Caco-2 (cell line): ENCODE data around the gene APOM. TPM values are rescaled to one million over a fixed set of nuclear protein-coding genes. Genes with fewer than 3 reads are reported as not detected.

Experiments
- BruUV-seq: library from RNA; stranded (reverse); fragments of 400-500 nt; replicated peaks from 2 replicates; lab custom pipeline; 2021; lab: Mats Ljungman, UMichigan
- CTCF ChIA-PET: fragments of 300-600 bp; sonication (Branson Sonifier 250); formaldehyde crosslinking; loops from one replicate; lab custom pipeline; 2022; ENCODE audit warnings: antibody characterized with exemption; lab: Charles Lee
- POLR2A ChIA-PET: fragments of 300-600 bp; sonication (Branson Sonifier 250); formaldehyde crosslinking; loops from one replicate; lab custom pipeline; 2022; ENCODE audit warnings: antibody characterized with exemption; lab: Charles Lee
- DNase-seq, 2 experiments: peaks; one replicate each; pipeline versions ENCODE4 v3.0.0 to v3.0.0-alpha.2; 2020 to 2022
- H3K27me3 ChIP-seq: replicated peaks from 2 replicates; pipeline ENCODE4 v1.6.0; 2011; ENCODE audit warnings: low read length; ENCODE audit not compliant: control insufficient read depth, insufficient read depth
- H3K36me3 ChIP-seq: 2 replicates; pipeline ENCODE4 v1.5.1; 2011; ENCODE audit warnings: low read length; ENCODE audit not compliant: control insufficient read depth, insufficient read depth
- H3K4me1 ChIP-seq: fragments of 250-450 bp; sonication (Bioruptor Pico); 2 replicates; pipeline ENCODE4 v1.5.1; 2020; ENCODE audit warnings: mild to moderate bottlenecking
- H3K4me3 ChIP-seq: 2 replicates; pipeline ENCODE4 v1.5.1; 2011; ENCODE audit warnings: low read depth, mild to moderate bottlenecking, control low read depth, low read length
- H3K9me3 ChIP-seq: fragments of 250-450 bp; sonication (Bioruptor Pico); 2 replicates; pipeline ENCODE4 v1.5.1; 2020; ENCODE audit warnings: mild to moderate bottlenecking, moderate library complexity
- H3K27ac Mint-ChIP-seq: one replicate; pipeline ENCODE4 v1.8.0; 2022; ENCODE audit warnings: mixed read lengths; ENCODE audit not compliant: unreplicated experiment
- H3K27me3 Mint-ChIP-seq: one replicate; pipeline ENCODE4 v1.8.0; 2022; ENCODE audit warnings: mixed read lengths; ENCODE audit not compliant: insufficient read depth, unreplicated experiment
- H3K36me3 Mint-ChIP-seq: one replicate; pipeline ENCODE4 v1.8.0; 2022; ENCODE audit warnings: mild to moderate bottlenecking, mixed read lengths; ENCODE audit not compliant: insufficient read depth, unreplicated experiment
- H3K4me1 Mint-ChIP-seq: one replicate; pipeline ENCODE4 v1.8.0; 2022; ENCODE audit warnings: low read depth, mixed read lengths; ENCODE audit not compliant: unreplicated experiment
- H3K4me3 Mint-ChIP-seq: one replicate; pipeline ENCODE4 v1.8.0; 2022; ENCODE audit warnings: mild to moderate bottlenecking, moderate library complexity, mixed read lengths; ENCODE audit not compliant: unreplicated experiment
- H3K9me3 Mint-ChIP-seq: one replicate; pipeline ENCODE4 v1.8.0; 2022; ENCODE audit warnings: mixed read lengths; ENCODE audit not compliant: unreplicated experiment
- CTCF ChIP-seq, 2 experiments: fragments of 200-600 bp in 1 of 2; IDR thresholded peaks; 1 replicate in 1 of 2; 2 replicates in 1 of 2; pipeline versions ENCODE4 v1.5.1 to v1.8.0; 2011 to 2022; ENCODE audit warnings: antibody characterized with exemption in 1 of 2, control low read depth in 1 of 2, inconsistent platforms in 1 of 2, low read depth in 1 of 2, low read length in 1 of 2, mild to moderate bottlenecking in 1 of 2, moderate library complexity in 1 of 2; ENCODE audit not compliant: insufficient read depth in 1 of 2, severe bottlenecking in 1 of 2, unreplicated experiment in 1 of 2
- intact Hi-C: fragments of 100-400 bp; cut with micrococcal nuclease; formaldehyde crosslinking; loops from one replicate; pipeline ENCODE4 v1.10.0; 2022; ENCODE audit not compliant: unreplicated experiment
- microRNA-seq: library from miRNA; unstranded; fragments of <30 nt; microRNA quantifications from one replicate; pipeline ENCODE4 v1.2.0, GENCODE V29; 2022
- total RNA-seq: library from RNA; stranded (reverse); gene quantifications from 2 replicates; pipeline ENCODE4 v1.2.3, GENCODE V29; 2022

The APOM gene
- total RNA-seq, 1 experiment from 2014 or later, result 15.8 TPM

GRCh38 chr6:31707701-31708100, 52.0 kb downstream of the APOM start:
- CTCF ChIA-PET, result no interaction called here
- intact Hi-C loops, result no loop called here
- H3K9me3 ChIP-seq, result no peaks in the 10 kb centered on the region
- H3K4me3 ChIP-seq, result no peak overlapping the region
- no peaks in the 10 kb centered on the region for H3K36me3 ChIP-seq
- Mint-ChIP-seq H3K36me3 (peaks cover 5% of the 10 kb centered on the region), H3K4me3 (no peak overlapping the region), H3K27ac (no peak overlapping the region), H3K9me3 (no peaks in the 10 kb centered on the region), H3K27me3 (no peaks in the 10 kb centered on the region), H3K4me1 (peaks cover 12% of the 10 kb centered on the region)
- POLR2A ChIA-PET, result no interaction called here
- no peak for DNase-seq
- BruUV-seq, result no TSS peak
- no peaks in the 10 kb centered on the region for H3K27me3 ChIP-seq
- peaks cover 3% of the 10 kb centered on the region for H3K4me1 ChIP-seq
- no peak for TF ChIP-seq CTCF (IDR thresholded peaks at IDR 0.05; ENCODE audit: insufficient read depth in 1 of 2, low read depth in 1 of 2, low read length in 1 of 2, severe bottlenecking in 1 of 2, unreplicated experiment in 1 of 2)

Small RNA genes within 50 kb of the gene (microRNA-seq; reads per million reads assigned to microRNA genes)
- gene MIR4646 (0.93 reads per million), gene MIR6832 (0.74 reads per million)

Other genes starting within 250 kb of the APOM start
- 6.4 and 7.5 TPM in 2 replicates for gene MICB, start 157.7 kb upstream of the APOM start, total RNA-seq
- gene MCCD1, start 126.9 kb upstream of the APOM start, total RNA-seq, result not detected in 2 replicates
- gene DDX39B, start 113.9 kb upstream of the APOM start, total RNA-seq, result 416 and 423 TPM in 2 replicates
- gene ATP6V1G2, start 109.3 kb upstream of the APOM start, total RNA-seq, result 0.26 and 0.43 TPM in 2 replicates
- 14.7 and 17.4 TPM in 2 replicates for gene NFKBIL1, start 108.3 kb upstream of the APOM start, total RNA-seq
- not detected in 2 replicates for gene LTA, start 83.6 kb upstream of the APOM start, total RNA-seq
- not detected in 2 replicates for gene TNF, start 80.3 kb upstream of the APOM start, total RNA-seq
- gene LTB, start 73.5 kb upstream of the APOM start, total RNA-seq, result not detected in 2 replicates
- not detected in 2 replicates for gene LST1, start 69.6 kb upstream of the APOM start, total RNA-seq
- not detected in 2 replicates for gene NCR3, start 62.9 kb upstream of the APOM start, total RNA-seq
- gene AIF1, start 40.7 kb upstream of the APOM start, total RNA-seq, result 2.2 and 2.7 TPM in 2 replicates
- gene PRRC2A, start 35.2 kb upstream of the APOM start, total RNA-seq, result 213 and 222 TPM in 2 replicates
- 354 and 376 TPM in 2 replicates for gene BAG6, start 3.2 kb upstream of the APOM start, total RNA-seq
- 19.4 and 19.7 TPM in 2 replicates for gene C6orf47, start 4.9 kb downstream of the APOM start, total RNA-seq
- gene GPANK1, start 9.1 kb downstream of the APOM start, total RNA-seq, result 20.3 TPM in 2 replicates
- gene CSNK2B, start 10.2 kb downstream of the APOM start, total RNA-seq, result 219 and 221 TPM in 2 replicates
- 13.9 and 17.5 TPM in 2 replicates for gene LY6G5B, start 14.1 kb downstream of the APOM start, total RNA-seq
- 2.0 and 2.9 TPM in 2 replicates for gene LY6G5C, start 25.2 kb downstream of the APOM start, total RNA-seq
- gene ABHD16A, start 47.4 kb downstream of the APOM start, total RNA-seq, result 62.7 and 63.2 TPM in 2 replicates
- gene LY6G6F, start 51.0 kb downstream of the APOM start, total RNA-seq, result not detected in 2 replicates
- not detected in 2 replicates for gene LY6G6D, start 59.5 kb downstream of the APOM start, total RNA-seq
- 0.88 and 1.3 TPM in 2 replicates for gene LY6G6C, start 65.9 kb downstream of the APOM start, total RNA-seq
- gene MPIG6B, start 67.5 kb downstream of the APOM start, total RNA-seq, result not detected in 2 replicates
- gene DDAH2, start 73.4 kb downstream of the APOM start, total RNA-seq, result 82.4 and 91.6 TPM in 2 replicates
- gene CLIC1, start 80.6 kb downstream of the APOM start, total RNA-seq, result 374 and 420 TPM in 2 replicates
- gene MSH5, start 84.1 kb downstream of the APOM start, total RNA-seq, result 49.6 and 51.0 TPM in 2 replicates
- gene SAPCD1, start 106.8 kb downstream of the APOM start, total RNA-seq, result 6.4 and 13.0 TPM in 2 replicates
- gene VWA7, start 121.4 kb downstream of the APOM start, total RNA-seq, result 0.61 and 1.5 TPM in 2 replicates
- gene VARS1, start 139.9 kb downstream of the APOM start, total RNA-seq, result 132 and 135 TPM in 2 replicates
- 56.3 and 61.2 TPM in 2 replicates for gene LSM2, start 151.1 kb downstream of the APOM start, total RNA-seq
- gene HSPA1L, start 159.4 kb downstream of the APOM start, total RNA-seq, result 0.86 and 1.6 TPM in 2 replicates
- 77.3 and 96.9 TPM in 2 replicates for gene HSPA1A, start 159.6 kb downstream of the APOM start, total RNA-seq
- gene HSPA1B, start 171.8 kb downstream of the APOM start, total RNA-seq, result 99.0 and 112 TPM in 2 replicates
- 173 and 176 TPM in 2 replicates for gene NEU1, start 206.9 kb downstream of the APOM start, total RNA-seq
- gene SLC44A4, start 223.1 kb downstream of the APOM start, total RNA-seq, result 0.57 TPM in 1 of 2 replicates, not detected in the other
- 64.3 and 65.7 TPM in 2 replicates for gene EHMT2, start 241.8 kb downstream of the APOM start, total RNA-seq
- gene ZBTB12, start 246.2 kb downstream of the APOM start, total RNA-seq, result 9.6 and 11.7 TPM in 2 replicates